WTC11 (cell line): Measurements from ENCODE around the gene AGBL4. TPM values are rescaled to one million over a fixed set of nuclear protein-coding genes. Genes with fewer than 3 reads are reported as not detected.

Source experiments
- ATAC-seq: fragments of 200-7000 bp; cut with Tn5 transposase; 2 replicates; pipeline ENCODE4 v1.10.0; 2021; ENCODE audit warnings: mild to moderate bottlenecking, moderate library complexity
- CTCF ChIA-PET: fragments of 300-600 bp; sonication (Branson Sonifier 250); formaldehyde crosslinking; loops from one replicate; lab custom pipeline; 2021; ENCODE audit warnings: antibody characterized with exemption; lab: Charles Lee
- POLR2A ChIA-PET: fragments of 350-600 bp; sonication (Branson Sonifier 250); formaldehyde crosslinking; loops from one replicate; lab custom pipeline; 2021; ENCODE audit warnings: antibody characterized with exemption; lab: Charles Lee
- DNase-seq: peaks from one replicate; pipeline ENCODE4 v3.0.0; 2021; ENCODE audit warnings: low spot score
- H3K27ac Mint-ChIP-seq: 2 replicates; pipeline ENCODE4 v1.8.0; 2021; ENCODE audit warnings: mixed read lengths
- H3K27me3 Mint-ChIP-seq: 2 replicates; pipeline ENCODE4 v1.8.0; 2021; ENCODE audit warnings: low read depth, mild to moderate bottlenecking, moderate library complexity, mixed read lengths
- H3K36me3 Mint-ChIP-seq: 2 replicates; pipeline ENCODE4 v1.8.0; 2021; ENCODE audit warnings: mixed read lengths
- H3K4me1 Mint-ChIP-seq: 2 replicates; pipeline ENCODE4 v1.8.0; 2022; ENCODE audit warnings: mixed read lengths
- H3K4me3 Mint-ChIP-seq: 2 replicates; pipeline ENCODE4 v1.8.0; 2021; ENCODE audit warnings: mild to moderate bottlenecking, moderate library complexity, mixed read lengths
- H3K9me3 Mint-ChIP-seq: 2 replicates; pipeline ENCODE4 v1.8.0; 2021; ENCODE audit warnings: mixed read lengths
- CBFB ChIP-seq: sonication (generic); formaldehyde crosslinking; IDR thresholded peaks from 2 replicates; pipeline ENCODE4 v1.8.1; 2022; ENCODE audit warnings: mild to moderate bottlenecking, low read depth, missing genetic modification reagents
- CREB1 ChIP-seq: sonication (generic); formaldehyde crosslinking; IDR thresholded peaks from 2 replicates; pipeline ENCODE4 v1.8.0; 2023; ENCODE audit warnings: mild to moderate bottlenecking, missing genetic modification reagents
- CREM ChIP-seq: sonication (generic); formaldehyde crosslinking; IDR thresholded peaks from 2 replicates; pipeline ENCODE4 v1.8.1; 2022; ENCODE audit warnings: mild to moderate bottlenecking, missing genetic modification reagents, moderate library complexity
- ELF4 ChIP-seq: sonication (generic); formaldehyde crosslinking; IDR thresholded peaks from 2 replicates; pipeline ENCODE4 v1.8.1; 2022; ENCODE audit warnings: low read depth, mild to moderate bottlenecking, moderate library complexity, missing genetic modification reagents
- GRHL2 ChIP-seq: fragments of 250-450 bp; sonication (Bioruptor Pico); IDR thresholded peaks from 2 replicates; pipeline ENCODE4 v1.8.0; 2022; ENCODE audit warnings: mild to moderate bottlenecking, moderate library complexity; ENCODE audit not compliant: insufficient replicate concordance, severe bottlenecking
- GTF2I ChIP-seq: fragments of 250-450 bp; sonication (Bioruptor Pico); conservative IDR thresholded peaks from 2 replicates; pipeline ENCODE4 v1.4.0; 2021; ENCODE audit warnings: mild to moderate bottlenecking
- JUN ChIP-seq: sonication (generic); formaldehyde crosslinking; IDR thresholded peaks from 2 replicates; pipeline ENCODE4 v1.8.0; 2023; ENCODE audit warnings: mild to moderate bottlenecking, missing genetic modification reagents
- OVOL2 ChIP-seq: fragments of 250-450 bp; sonication (Bioruptor Pico); IDR thresholded peaks from 2 replicates; pipeline ENCODE4 v1.9.0; 2021; ENCODE audit warnings: mild to moderate bottlenecking, borderline replicate concordance
- PRRX2 ChIP-seq: fragments of 250-450 bp; sonication (Bioruptor Pico); IDR thresholded peaks from 2 replicates; pipeline ENCODE4 v1.8.0; 2021; ENCODE audit warnings: mild to moderate bottlenecking
- ZNF121 ChIP-seq: sonication (generic); formaldehyde crosslinking; IDR thresholded peaks from 2 replicates; pipeline ENCODE4 v1.8.0; 2023; ENCODE audit warnings: missing genetic modification reagents
- ZNF232 ChIP-seq: sonication (generic); formaldehyde crosslinking; IDR thresholded peaks from 2 replicates; pipeline ENCODE4 v1.8.0; 2022; ENCODE audit warnings: mild to moderate bottlenecking, missing genetic modification reagents
- ZNF671 ChIP-seq: fragments of 250-450 bp; sonication (Bioruptor Pico); IDR thresholded peaks from 2 replicates; pipeline ENCODE4 v1.8.0; 2021; ENCODE audit warnings: mild to moderate bottlenecking
- total RNA-seq: library from RNA; stranded (reverse); gene quantifications from 3 replicates; pipeline ENCODE4 v1.2.3, GENCODE V29; 2021
- TF ChIP-seq, protein P1 (sequence below): sonication (generic); formaldehyde crosslinking; IDR thresholded peaks from 2 replicates; pipeline ENCODE4 v1.8.1; 2022; ENCODE audit warnings: low read depth, missing genetic modification reagents, borderline replicate concordance
- TF ChIP-seq, protein P2 (sequence below): sonication (generic); formaldehyde crosslinking; IDR thresholded peaks from 2 replicates; pipeline ENCODE4 v1.8.0; 2023; ENCODE audit warnings: mild to moderate bottlenecking, missing genetic modification reagents
- TF ChIP-seq, protein P3 (sequence below): fragments of 250-450 bp; sonication (Bioruptor Pico); IDR thresholded peaks from 2 replicates; pipeline ENCODE4 v1.9.0; 2021; ENCODE audit warnings: mild to moderate bottlenecking, borderline replicate concordance
- TF ChIP-seq, protein P4 (sequence below): sonication (generic); formaldehyde crosslinking; IDR thresholded peaks from 2 replicates; pipeline ENCODE4 v1.8.1; 2022; ENCODE audit warnings: missing genetic modification reagents, borderline replicate concordance
- TF ChIP-seq, protein P5 (sequence below): sonication (generic); formaldehyde crosslinking; IDR thresholded peaks from 2 replicates; pipeline ENCODE4 v1.8.0; 2022; ENCODE audit warnings: mild to moderate bottlenecking, missing genetic modification reagents
- TF ChIP-seq, protein P6 (sequence below): fragments of 200-600 bp; IDR thresholded peaks from 2 replicates; pipeline ENCODE4 v1.8.0; 2022; ENCODE audit warnings: antibody characterized with exemption
- TF ChIP-seq, protein P7 (sequence below): sonication (generic); formaldehyde crosslinking; IDR thresholded peaks from 2 replicates; pipeline ENCODE4 v1.8.1; 2023; ENCODE audit warnings: mild to moderate bottlenecking, missing genetic modification reagents, borderline replicate concordance

Gene AGBL4
- total RNA-seq, 1 experiment from 2014 or later, result 0.87 TPM

DNA sequence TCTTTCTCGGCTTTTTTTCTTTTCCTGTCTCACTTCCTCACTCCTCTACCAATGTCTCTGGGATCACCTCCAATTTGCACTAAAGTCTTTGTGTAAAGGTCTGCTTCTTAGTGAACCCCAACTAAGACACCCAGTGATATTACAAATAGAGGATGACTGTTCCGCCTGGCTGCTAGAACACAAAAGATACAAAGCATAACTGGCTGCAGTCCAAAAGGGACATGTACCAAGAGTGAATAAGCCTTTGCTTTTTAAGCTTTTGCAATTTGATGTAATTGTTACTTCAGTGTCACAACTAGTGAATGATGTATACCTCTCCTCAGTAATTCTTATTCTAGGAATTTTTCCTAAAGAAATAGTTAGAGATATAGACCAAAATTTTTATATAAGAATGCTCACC is 1164.3 kb downstream of the AGBL4 start (continued):
- TF ChIP-seq, protein P1, sequence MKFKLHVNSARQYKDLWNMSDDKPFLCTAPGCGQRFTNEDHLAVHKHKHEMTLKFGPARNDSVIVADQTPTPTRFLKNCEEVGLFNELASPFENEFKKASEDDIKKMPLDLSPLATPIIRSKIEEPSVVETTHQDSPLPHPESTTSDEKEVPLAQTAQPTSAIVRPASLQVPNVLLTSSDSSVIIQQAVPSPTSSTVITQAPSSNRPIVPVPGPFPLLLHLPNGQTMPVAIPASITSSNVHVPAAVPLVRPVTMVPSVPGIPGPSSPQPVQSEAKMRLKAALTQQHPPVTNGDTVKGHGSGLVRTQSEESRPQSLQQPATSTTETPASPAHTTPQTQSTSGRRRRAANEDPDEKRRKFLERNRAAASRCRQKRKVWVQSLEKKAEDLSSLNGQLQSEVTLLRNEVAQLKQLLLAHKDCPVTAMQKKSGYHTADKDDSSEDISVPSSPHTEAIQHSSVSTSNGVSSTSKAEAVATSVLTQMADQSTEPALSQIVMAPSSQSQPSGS (CRISPR knock-in tag), result no peak
- TF ChIP-seq GTF2I (no peak), OVOL2 (no peak), CREB1 (CRISPR knock-in tag) (no peak), ELF4 (CRISPR knock-in tag) (no peak), ZNF671 (no peak)
- TF ChIP-seq, all 79 proteins: peak for 0

DNA sequence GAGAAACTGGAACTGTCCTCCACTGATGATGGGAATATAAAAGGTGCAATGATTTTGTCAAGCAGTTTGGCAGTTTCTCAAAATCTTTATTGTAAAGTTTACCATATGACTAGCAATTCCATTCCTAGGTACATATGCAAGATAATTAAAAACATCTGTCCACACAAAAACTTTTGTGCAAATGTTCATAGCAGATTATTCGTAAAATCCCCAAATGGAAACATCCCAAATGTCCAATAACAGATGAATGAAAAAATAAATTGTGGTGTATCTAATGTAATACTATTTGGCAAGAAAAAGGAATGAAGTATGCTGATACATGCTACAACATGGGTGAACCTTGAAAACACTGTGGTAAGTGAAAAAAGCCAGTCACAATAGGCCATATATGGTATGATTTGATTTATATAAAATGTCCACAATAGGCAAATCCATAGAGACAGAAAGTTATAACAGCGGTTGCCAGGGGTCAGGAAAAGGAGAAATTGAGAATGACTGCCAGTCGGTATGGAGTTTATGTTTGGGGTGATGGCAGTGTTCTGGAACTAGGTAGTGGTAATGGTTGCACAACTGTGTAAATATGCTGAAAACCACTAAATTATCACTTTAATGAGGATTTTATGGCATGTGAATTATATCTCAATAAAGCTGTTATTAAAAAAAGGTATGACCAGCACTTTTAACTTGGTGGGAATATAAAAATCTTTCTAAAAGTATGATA is 1165.4 kb downstream of the AGBL4 start:
- H3K36me3 Mint-ChIP-seq, result peaks cover 7% of the 10 kb centered on the region
- ChIA-PET POLR2A (no interaction called here), CTCF (interaction anchor here (1.2 kb wide), 1 partner anchor 12 kb away, joined by 4 read pairs; no protein-coding TSS in a partner anchor)
- H3K4me1 Mint-ChIP-seq, result no peaks in the 10 kb centered on the region
- peaks cover 24% of the 10 kb centered on the region for H3K9me3 Mint-ChIP-seq
- no peaks in the 10 kb centered on the region for H3K27me3 Mint-ChIP-seq
- H3K27ac Mint-ChIP-seq, result no peak overlapping the region
- no peak for DNase-seq
- no peak overlapping the region for H3K4me3 Mint-ChIP-seq
- no peak for ATAC-seq
- TF ChIP-seq, protein P2, sequence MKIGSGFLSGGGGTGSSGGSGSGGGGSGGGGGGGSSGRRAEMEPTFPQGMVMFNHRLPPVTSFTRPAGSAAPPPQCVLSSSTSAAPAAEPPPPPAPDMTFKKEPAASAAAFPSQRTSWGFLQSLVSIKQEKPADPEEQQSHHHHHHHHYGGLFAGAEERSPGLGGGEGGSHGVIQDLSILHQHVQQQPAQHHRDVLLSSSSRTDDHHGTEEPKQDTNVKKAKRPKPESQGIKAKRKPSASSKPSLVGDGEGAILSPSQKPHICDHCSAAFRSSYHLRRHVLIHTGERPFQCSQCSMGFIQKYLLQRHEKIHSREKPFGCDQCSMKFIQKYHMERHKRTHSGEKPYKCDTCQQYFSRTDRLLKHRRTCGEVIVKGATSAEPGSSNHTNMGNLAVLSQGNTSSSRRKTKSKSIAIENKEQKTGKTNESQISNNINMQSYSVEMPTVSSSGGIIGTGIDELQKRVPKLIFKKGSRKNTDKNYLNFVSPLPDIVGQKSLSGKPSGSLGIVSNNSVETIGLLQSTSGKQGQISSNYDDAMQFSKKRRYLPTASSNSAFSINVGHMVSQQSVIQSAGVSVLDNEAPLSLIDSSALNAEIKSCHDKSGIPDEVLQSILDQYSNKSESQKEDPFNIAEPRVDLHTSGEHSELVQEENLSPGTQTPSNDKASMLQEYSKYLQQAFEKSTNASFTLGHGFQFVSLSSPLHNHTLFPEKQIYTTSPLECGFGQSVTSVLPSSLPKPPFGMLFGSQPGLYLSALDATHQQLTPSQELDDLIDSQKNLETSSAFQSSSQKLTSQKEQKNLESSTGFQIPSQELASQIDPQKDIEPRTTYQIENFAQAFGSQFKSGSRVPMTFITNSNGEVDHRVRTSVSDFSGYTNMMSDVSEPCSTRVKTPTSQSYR (CRISPR knock-in tag), result no peak
- TF ChIP-seq, protein P3, sequence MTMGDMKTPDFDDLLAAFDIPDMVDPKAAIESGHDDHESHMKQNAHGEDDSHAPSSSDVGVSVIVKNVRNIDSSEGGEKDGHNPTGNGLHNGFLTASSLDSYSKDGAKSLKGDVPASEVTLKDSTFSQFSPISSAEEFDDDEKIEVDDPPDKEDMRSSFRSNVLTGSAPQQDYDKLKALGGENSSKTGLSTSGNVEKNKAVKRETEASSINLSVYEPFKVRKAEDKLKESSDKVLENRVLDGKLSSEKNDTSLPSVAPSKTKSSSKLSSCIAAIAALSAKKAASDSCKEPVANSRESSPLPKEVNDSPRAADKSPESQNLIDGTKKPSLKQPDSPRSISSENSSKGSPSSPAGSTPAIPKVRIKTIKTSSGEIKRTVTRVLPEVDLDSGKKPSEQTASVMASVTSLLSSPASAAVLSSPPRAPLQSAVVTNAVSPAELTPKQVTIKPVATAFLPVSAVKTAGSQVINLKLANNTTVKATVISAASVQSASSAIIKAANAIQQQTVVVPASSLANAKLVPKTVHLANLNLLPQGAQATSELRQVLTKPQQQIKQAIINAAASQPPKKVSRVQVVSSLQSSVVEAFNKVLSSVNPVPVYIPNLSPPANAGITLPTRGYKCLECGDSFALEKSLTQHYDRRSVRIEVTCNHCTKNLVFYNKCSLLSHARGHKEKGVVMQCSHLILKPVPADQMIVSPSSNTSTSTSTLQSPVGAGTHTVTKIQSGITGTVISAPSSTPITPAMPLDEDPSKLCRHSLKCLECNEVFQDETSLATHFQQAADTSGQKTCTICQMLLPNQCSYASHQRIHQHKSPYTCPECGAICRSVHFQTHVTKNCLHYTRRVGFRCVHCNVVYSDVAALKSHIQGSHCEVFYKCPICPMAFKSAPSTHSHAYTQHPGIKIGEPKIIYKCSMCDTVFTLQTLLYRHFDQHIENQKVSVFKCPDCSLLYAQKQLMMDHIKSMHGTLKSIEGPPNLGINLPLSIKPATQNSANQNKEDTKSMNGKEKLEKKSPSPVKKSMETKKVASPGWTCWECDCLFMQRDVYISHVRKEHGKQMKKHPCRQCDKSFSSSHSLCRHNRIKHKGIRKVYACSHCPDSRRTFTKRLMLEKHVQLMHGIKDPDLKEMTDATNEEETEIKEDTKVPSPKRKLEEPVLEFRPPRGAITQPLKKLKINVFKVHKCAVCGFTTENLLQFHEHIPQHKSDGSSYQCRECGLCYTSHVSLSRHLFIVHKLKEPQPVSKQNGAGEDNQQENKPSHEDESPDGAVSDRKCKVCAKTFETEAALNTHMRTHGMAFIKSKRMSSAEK, result no peak
- TF ChIP-seq JUN, result no peak
- TF ChIP-seq GRHL2 (CRISPR knock-in tag), result no peak
- TF ChIP-seq, protein P4, sequence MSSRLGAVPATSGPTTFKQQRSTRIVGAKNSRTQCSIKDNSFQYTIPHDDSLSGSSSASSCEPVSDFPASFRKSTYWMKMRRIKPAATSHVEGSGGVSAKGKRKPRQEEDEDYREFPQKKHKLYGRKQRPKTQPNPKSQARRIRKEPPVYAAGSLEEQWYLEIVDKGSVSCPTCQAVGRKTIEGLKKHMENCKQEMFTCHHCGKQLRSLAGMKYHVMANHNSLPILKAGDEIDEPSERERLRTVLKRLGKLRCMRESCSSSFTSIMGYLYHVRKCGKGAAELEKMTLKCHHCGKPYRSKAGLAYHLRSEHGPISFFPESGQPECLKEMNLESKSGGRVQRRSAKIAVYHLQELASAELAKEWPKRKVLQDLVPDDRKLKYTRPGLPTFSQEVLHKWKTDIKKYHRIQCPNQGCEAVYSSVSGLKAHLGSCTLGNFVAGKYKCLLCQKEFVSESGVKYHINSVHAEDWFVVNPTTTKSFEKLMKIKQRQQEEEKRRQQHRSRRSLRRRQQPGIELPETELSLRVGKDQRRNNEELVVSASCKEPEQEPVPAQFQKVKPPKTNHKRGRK (CRISPR knock-in tag), result no peak
- no peak for TF ChIP-seq PRRX2 (CRISPR knock-in tag)
- TF ChIP-seq CREM (CRISPR knock-in tag), result no peak
- TF ChIP-seq, protein P5, sequence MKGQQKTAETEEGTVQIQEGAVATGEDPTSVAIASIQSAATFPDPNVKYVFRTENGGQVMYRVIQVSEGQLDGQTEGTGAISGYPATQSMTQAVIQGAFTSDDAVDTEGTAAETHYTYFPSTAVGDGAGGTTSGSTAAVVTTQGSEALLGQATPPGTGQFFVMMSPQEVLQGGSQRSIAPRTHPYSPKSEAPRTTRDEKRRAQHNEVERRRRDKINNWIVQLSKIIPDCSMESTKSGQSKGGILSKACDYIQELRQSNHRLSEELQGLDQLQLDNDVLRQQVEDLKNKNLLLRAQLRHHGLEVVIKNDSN (CRISPR knock-in tag), result no peak
- no peak for TF ChIP-seq ZNF232 (CRISPR knock-in tag)
- TF ChIP-seq, protein P6, sequence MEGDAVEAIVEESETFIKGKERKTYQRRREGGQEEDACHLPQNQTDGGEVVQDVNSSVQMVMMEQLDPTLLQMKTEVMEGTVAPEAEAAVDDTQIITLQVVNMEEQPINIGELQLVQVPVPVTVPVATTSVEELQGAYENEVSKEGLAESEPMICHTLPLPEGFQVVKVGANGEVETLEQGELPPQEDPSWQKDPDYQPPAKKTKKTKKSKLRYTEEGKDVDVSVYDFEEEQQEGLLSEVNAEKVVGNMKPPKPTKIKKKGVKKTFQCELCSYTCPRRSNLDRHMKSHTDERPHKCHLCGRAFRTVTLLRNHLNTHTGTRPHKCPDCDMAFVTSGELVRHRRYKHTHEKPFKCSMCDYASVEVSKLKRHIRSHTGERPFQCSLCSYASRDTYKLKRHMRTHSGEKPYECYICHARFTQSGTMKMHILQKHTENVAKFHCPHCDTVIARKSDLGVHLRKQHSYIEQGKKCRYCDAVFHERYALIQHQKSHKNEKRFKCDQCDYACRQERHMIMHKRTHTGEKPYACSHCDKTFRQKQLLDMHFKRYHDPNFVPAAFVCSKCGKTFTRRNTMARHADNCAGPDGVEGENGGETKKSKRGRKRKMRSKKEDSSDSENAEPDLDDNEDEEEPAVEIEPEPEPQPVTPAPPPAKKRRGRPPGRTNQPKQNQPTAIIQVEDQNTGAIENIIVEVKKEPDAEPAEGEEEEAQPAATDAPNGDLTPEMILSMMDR, result no peak
- TF ChIP-seq CBFB (CRISPR knock-in tag), result no peak
- TF ChIP-seq, protein P7, sequence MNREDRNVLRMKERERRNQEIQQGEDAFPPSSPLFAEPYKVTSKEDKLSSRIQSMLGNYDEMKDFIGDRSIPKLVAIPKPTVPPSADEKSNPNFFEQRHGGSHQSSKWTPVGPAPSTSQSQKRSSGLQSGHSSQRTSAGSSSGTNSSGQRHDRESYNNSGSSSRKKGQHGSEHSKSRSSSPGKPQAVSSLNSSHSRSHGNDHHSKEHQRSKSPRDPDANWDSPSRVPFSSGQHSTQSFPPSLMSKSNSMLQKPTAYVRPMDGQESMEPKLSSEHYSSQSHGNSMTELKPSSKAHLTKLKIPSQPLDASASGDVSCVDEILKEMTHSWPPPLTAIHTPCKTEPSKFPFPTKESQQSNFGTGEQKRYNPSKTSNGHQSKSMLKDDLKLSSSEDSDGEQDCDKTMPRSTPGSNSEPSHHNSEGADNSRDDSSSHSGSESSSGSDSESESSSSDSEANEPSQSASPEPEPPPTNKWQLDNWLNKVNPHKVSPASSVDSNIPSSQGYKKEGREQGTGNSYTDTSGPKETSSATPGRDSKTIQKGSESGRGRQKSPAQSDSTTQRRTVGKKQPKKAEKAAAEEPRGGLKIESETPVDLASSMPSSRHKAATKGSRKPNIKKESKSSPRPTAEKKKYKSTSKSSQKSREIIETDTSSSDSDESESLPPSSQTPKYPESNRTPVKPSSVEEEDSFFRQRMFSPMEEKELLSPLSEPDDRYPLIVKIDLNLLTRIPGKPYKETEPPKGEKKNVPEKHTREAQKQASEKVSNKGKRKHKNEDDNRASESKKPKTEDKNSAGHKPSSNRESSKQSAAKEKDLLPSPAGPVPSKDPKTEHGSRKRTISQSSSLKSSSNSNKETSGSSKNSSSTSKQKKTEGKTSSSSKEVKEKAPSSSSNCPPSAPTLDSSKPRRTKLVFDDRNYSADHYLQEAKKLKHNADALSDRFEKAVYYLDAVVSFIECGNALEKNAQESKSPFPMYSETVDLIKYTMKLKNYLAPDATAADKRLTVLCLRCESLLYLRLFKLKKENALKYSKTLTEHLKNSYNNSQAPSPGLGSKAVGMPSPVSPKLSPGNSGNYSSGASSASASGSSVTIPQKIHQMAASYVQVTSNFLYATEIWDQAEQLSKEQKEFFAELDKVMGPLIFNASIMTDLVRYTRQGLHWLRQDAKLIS (CRISPR knock-in tag), result no peak
- TF ChIP-seq ZNF121 (CRISPR knock-in tag), result no peak
